ENCODE measurements around the gene IGF2BP2. TPM values are rescaled to one million over a fixed set of nuclear protein-coding genes. Genes with fewer than 3 reads are reported as not detected.

The IGF2BP2 gene
- total RNA-seq, 1 experiment from 2014 or later: 97.8 TPM

GRCh38 chr3:185720326-185720725 is 104.5 kb downstream of the IGF2BP2 start:
- no peak for ATAC-seq
- ChIA-PET POLR2A (no interaction called here), CTCF (no interaction called here)
- Histone ChIP-seq H3K4me1 (ENCODE audit: control insufficient read depth, insufficient read depth, low read length) (peaks cover 18% of the 10 kb centered on the region), H3K27me3 (ENCODE audit: control insufficient read depth, insufficient read depth, low read length) (no peaks in the 10 kb centered on the region), H3K27ac (ENCODE audit: low read length) (no peak overlapping the region), H3K9me3 (ENCODE audit: control insufficient read depth, insufficient read depth, low read depth, low read length) (no peaks in the 10 kb centered on the region), H3K36me3 (ENCODE audit: control insufficient read depth, insufficient read depth, low read length) (no peaks in the 10 kb centered on the region), H3K4me3 (ENCODE audit: low read depth in 2 of 2, low read length in 2 of 2) (no peak overlapping the region)
- no peak for DNase-seq (ENCODE audit: low read depth, low spot score)
- BruUV-seq (replicated peaks): no TSS peak
- intact Hi-C loops (cut with micrococcal nuclease; ENCODE audit: unreplicated experiment) (no loop called here), in situ Hi-C loops (cut with HindIII; ENCODE audit: low pct_unique_long_range_greater_than_20kb, low sequenced_read_pairs) (no loop called here)
- TF ChIP-seq POLR2AphosphoS5 (IDR thresholded peaks at IDR 0.05; ENCODE audit: low read depth, low read length) (no peak), REST (IDR thresholded peaks at IDR 0.05; ENCODE audit: insufficient read depth in 1 of 2, low read depth in 2 of 2, low read length in 1 of 2) (no peak), TCF7L2 (IDR thresholded peaks at IDR 0.05; ENCODE audit: low read depth, low read length) (no peak), SIN3A (IDR thresholded peaks at IDR 0.05; ENCODE audit: borderline replicate concordance, insufficient read depth, low read depth, low read length) (no peak), CTCF (IDR thresholded peaks at IDR 0.05) (no peak)

GRCh38 chr3:185718736-185719593 is 105.9 kb downstream of the IGF2BP2 start:
- no peak overlapping the region for H3K4me3 ChIP-seq (ENCODE audit: low read depth in 2 of 2, low read length in 2 of 2)
- POLR2A ChIA-PET: interaction anchor here (0.5 to 0.6 kb wide), 4 partner anchors 9 to 66 kb away, joined by 3 to 10 read pairs (median 4); no protein-coding TSS in a partner anchor
- CTCF ChIA-PET: interaction anchor here (0.7 kb wide), 1 partner anchor 45 kb away, joined by 6 read pairs; no protein-coding TSS in a partner anchor
- H3K4me1 ChIP-seq (ENCODE audit: control insufficient read depth, insufficient read depth, low read length): peaks cover 24% of the 10 kb centered on the region
- H3K36me3 ChIP-seq (ENCODE audit: control insufficient read depth, insufficient read depth, low read length): no peaks in the 10 kb centered on the region
- intact Hi-C loops (cut with micrococcal nuclease; ENCODE audit: unreplicated experiment): no loop called here
- H3K27me3 ChIP-seq (ENCODE audit: control insufficient read depth, insufficient read depth, low read length): no peaks in the 10 kb centered on the region
- H3K27ac ChIP-seq (ENCODE audit: low read length): no peak overlapping the region
- in situ Hi-C loops (cut with HindIII; ENCODE audit: low pct_unique_long_range_greater_than_20kb, low sequenced_read_pairs): no loop called here
- ATAC-seq (no peak), DNase-seq (ENCODE audit: low read depth, low spot score) (no peak)
- no TSS peak for BruUV-seq (replicated peaks)
- no peak for TF ChIP-seq SIN3A (IDR thresholded peaks at IDR 0.05; ENCODE audit: borderline replicate concordance, insufficient read depth, low read depth, low read length)
- H3K9me3 ChIP-seq (ENCODE audit: control insufficient read depth, insufficient read depth, low read depth, low read length): no peaks in the 10 kb centered on the region
